ENCODE results near the gene AIFM3.

The AIFM3 gene

DNA sequence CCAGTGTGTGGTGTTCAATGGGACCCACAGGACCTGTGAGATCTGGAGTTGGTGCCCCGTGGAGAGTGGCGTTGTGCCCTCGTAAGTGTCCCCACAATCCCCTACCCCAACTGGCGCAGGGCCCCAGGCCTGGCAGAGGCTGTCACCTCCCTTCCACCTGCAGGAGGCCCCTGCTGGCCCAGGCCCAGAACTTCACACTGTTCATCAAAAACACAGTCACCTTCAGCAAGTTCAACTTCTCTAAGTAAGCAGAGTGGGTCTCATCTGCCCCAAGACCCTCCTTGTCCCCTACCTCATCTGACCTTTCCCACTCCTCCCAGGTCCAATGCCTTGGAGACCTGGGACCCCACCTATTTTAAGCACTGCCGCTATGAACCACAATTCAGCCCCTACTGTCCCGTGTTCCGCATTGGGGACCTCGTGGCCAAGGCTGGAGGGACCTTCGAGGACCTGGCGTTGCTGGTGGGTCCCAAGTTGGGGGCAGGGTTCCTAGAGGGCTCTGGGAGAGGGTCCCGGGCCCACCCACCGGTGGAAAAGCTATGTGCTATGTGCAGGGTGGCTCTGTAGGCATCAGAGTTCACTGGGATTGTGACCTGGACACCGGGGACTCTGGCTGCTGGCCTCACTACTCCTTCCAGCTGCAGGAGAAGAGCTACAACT lies 56.0 kb downstream of the AIFM3 start:
- no peak overlapping the region for H3K4me3 ChIP-seq (ENCODE audit: low read depth, low read length)

DNA sequence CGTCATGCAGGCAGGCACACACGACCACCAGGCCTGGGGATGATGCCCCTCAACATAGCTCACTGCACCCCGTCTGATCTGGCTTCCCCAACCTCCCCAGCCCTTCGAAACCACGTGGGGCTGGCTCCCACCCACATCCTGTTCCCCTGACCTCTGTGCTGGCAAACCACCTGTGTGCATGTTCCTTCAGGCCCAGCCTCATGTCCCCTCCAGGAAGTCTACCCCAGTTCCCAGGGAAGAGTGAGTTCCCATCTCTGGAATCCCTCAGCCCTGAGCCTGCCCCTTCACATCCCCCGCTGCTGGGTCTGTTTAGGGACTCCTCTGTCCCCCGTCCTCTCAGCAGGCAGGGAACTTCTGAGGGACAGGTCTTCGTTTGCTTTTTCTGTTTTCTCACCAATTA lies 58.2 kb downstream of the AIFM3 start:
- no peak overlapping the region for H3K4me3 ChIP-seq (ENCODE audit: low read depth, low read length)

DNA sequence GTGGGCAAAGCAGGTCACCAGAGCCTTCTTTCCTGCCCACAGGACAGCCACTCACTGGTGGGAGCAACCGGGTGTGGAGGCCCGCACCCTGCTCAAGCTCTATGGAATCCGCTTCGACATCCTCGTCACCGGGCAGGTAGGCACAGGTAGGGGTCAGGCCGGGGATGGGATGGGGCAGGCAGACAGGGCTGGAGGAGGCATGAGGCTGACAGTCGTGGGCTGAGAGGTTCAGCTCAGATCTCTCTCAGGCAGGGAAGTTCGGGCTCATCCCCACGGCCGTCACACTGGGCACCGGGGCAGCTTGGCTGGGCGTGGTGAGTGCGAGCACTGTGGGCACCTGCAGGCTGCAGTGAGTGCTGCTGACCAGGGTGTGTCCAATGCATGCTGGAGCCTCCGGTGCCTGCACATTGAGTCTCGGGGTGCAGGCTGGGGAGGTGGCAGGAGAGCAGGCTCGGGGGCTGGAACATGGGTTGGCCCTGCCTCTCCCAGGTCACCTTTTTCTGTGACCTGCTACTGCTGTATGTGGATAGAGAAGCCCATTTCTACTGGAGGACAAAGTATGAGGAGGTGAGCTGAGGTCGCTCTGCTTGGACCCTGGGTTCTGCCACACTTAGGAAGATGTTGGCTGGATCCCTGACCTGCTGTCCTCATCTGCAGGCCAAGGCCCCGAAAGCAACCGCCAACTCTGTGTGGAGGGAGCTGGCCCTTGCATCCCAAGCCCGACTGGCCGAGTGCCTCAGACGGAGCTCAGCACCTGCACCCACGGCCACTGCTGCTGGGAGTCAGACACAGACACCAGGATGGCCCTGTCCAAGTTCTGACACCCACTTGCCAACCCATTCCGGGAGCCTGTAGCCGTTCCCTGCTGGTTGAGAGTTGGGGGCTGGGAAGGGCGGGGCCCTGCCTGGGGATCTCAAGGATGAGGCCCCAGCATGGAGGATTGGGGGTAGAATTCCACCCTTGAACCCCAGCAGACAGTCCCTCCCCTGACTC lies 59.0 kb downstream of the AIFM3 start:
- no peak overlapping the region for H3K4me3 ChIP-seq (ENCODE audit: low read depth, low read length)

DNA sequence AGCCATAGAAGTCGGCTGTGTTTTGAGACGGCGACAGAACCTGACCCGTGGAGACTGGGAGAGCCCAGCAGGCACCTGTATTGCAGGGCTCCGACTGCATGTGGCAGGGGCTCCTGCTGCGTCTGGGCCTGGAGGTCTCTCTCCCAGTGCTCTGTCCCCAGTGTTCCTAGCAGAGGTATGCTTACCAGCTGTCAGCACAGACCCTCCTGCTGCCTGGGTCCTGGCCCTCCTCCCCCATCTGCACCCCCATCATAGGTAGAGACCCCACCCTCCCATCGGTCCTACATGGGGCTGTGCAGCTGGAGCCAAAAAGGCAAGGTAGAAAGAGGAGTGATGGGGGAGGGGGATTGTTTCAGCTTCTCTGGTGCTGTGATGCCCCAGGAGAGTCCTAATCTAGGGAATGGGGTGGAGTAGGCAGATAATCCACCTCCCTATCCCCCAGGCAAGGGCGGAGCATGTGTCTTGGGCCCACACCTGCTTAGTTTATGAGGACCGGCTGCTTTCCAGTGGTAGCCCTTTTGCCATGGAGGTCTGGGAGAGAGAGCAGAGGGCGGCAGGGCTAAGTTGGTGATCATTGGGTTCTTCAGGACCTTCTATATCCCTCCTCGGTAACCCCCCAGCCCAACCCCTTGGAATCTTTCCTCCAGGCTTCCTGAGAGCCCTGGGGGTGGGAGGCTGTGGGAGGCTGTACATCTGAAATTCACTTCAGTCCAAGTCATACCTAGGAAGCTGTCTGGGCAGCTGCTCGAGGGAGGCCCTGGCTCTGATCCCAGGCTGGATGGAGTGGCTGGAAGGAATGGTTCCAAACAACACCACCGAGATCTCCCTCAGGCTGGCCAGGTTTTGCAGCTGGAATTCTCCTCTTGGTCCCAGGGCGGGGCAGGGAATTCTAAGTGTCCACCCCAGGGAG lies 60.0 kb downstream of the AIFM3 start:
- no peak overlapping the region for H3K4me3 ChIP-seq (ENCODE audit: low read depth, low read length)

DNA sequence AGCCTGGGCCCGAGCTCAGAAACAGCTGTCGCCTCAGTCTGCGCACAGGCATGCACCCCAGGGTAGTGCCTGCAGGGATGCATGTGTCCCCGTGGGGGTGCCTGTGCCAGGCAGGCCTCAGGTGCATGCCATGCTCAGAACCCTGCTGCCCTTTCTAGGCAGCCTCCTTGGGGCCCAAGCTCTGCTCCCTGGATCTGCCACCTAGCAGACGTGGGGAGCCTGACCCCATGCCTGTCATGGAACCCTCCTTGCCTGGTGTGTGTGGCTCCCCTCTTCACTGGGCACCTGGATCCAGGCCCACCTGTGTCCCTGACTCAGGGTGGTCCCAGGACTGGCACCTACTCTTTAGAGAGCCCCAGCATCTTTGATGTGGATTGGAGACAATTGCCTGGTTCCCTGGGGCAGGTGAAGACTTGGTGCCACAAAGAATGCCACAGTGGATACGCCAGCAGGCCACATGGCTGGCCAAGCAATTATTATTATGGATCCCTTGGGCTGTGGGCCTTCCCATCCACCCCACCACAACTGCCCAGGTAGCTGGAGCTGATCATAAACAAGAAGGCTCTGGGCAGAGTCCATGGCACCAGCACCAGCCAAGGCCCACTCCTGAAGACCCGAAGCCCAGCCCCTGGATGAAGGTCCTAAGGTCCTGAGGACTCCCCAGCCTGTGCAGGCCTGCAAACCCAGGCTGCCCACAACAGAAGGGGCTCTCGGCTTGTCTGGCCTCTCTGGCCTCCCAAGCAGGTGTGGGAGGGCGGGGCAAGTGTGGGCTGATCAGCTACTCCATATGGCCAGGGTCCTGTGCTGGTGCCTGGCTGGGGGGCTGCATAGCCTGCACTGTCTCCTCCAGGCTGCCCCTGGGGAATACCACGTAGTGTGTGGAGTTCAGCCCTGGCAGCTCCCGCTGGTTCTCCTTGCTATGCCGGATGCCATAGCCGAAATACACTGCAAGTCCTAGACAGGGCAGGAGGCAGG lies 61.5 kb downstream of the AIFM3 start:
- no peak overlapping the region for H3K4me3 ChIP-seq (ENCODE audit: low read depth, low read length)

DNA sequence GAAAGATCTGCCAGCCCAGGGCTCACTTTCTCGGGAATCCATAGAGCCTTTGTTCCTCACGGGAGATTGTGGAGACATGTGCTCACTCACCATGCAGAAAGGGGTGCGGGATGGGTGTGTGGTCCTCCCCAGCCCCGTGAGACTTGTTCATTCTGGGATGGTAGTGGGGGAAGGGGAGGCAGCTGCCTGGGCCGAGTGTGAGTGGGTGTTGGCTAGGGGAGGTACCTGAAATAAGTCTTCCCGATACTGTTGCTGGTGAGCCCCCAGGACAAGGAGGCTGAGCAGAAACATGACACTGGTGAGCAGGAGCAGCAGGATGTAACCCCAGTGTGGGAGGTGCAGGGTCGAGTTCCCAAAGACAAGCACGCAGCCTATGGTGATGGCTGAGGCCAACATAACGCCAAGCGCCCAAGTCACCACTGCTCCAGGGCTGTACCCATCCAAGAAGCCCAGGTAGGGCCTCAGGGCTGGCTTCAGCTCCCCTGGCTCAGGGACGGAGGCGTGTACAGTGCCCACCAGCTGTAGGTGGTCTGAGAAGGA lies 62.5 kb downstream of the AIFM3 start:
- H3K4me3 ChIP-seq (ENCODE audit: low read depth, low read length), result no peak overlapping the region

DNA sequence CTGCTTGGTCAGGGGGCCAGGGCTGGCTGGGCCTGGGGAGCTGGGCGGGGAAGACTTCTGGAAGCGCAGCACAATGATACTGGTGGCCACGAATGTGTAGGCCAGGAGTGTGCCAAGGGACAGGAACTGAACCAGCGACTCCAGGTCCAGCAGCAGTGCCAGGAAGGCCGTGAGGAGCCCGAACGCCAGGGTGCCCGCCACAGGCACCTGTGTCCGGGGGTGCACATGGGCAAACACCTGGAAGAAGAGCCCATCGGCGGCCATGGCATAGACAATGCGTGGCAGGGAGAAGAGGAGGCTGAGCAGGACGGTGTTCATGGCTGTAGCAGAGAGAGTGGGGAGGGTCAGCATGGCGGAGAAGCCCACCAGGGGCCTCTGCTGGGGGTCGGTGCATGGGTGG lies 63.0 kb downstream of the AIFM3 start:
- H3K4me3 ChIP-seq (ENCODE audit: low read depth, low read length), result no peak overlapping the region
